Adipocyte (in vitro differentiated cells): Measurements from ENCODE around the gene TMEM191C.
A peak's percentile ranks its signal among the peaks of the same experiment; 100 is the strongest.
"Not testable (repeated sequence)": the region's sequence is repeated elsewhere in the genome, so short reads cannot be mapped to it uniquely, and the experiment has no call there.

Source experiments
- DNase-seq: peaks from one replicate; pipeline ENCODE4 v3.0.0-alpha.2; 2015; ENCODE audit warnings: low read depth
- H3K27me3 ChIP-seq: replicated peaks from 2 replicates; pipeline ENCODE4 v1.7.0; 2013; ENCODE audit warnings: mild to moderate bottlenecking, low read length, moderate library complexity; ENCODE audit not compliant: control insufficient read depth, insufficient read depth
- H3K36me3 ChIP-seq: 2 replicates; pipeline ENCODE4 v1.7.0; 2013; ENCODE audit warnings: low read length, mild to moderate bottlenecking, moderate library complexity; ENCODE audit not compliant: control insufficient read depth, insufficient read depth, severe bottlenecking
- H3K4me1 ChIP-seq: 2 replicates; pipeline ENCODE4 v1.7.0; 2013; ENCODE audit warnings: mild to moderate bottlenecking, low read length, moderate library complexity; ENCODE audit not compliant: control insufficient read depth, insufficient read depth
- H3K4me3 ChIP-seq: 2 replicates; pipeline ENCODE4 v1.7.0; 2013; ENCODE audit warnings: mild to moderate bottlenecking, low read length, moderate library complexity
- H3K9ac ChIP-seq: 2 replicates; pipeline ENCODE4 v1.7.0; 2013; ENCODE audit warnings: mild to moderate bottlenecking, low read length, moderate library complexity
- H3K9me3 ChIP-seq: 2 replicates; pipeline ENCODE4 v1.7.0; 2013; ENCODE audit warnings: mild to moderate bottlenecking, low read length, moderate library complexity; ENCODE audit not compliant: control insufficient read depth

Gene TMEM191C

GRCh38 chr22:21467337-21468193 lies at the start of gene TMEM191C:
TSS of gene TMEM191C (plus strand) at chr22:21467387. CDS start at chr22:21467460, 73 bp downstream.
- not testable (repeated sequence) for H3K36me3 ChIP-seq, H3K27me3 ChIP-seq, DNase-seq, H3K9ac ChIP-seq, H3K4me1 ChIP-seq, H3K9me3 ChIP-seq
- H3K4me3 ChIP-seq, result peak within 1 kb of the TSS; percentile 58

GRCh38 chr22:21417853-21418252 lies 49.3 kb upstream of the TMEM191C start:
- H3K36me3 ChIP-seq, H3K9ac ChIP-seq, H3K4me1 ChIP-seq, DNase-seq, H3K4me3 ChIP-seq, H3K9me3 ChIP-seq, H3K27me3 ChIP-seq: not testable (repeated sequence)

GRCh38 chr22:21418974-21419638 lies 48.1 kb upstream of the TMEM191C start:
- H3K4me3 ChIP-seq, result not testable (repeated sequence)

GRCh38 chr22:21420180-21420763 lies 46.9 kb upstream of the TMEM191C start:
- H3K36me3 ChIP-seq, DNase-seq, H3K27me3 ChIP-seq, H3K4me1 ChIP-seq, H3K9me3 ChIP-seq, H3K9ac ChIP-seq, H3K4me3 ChIP-seq: not testable (repeated sequence)

More at GRCh38 chr22:21418974-21419638, 48.1 kb upstream of the TMEM191C start:
- not testable (repeated sequence) for H3K36me3 ChIP-seq, H3K4me1 ChIP-seq, DNase-seq, H3K9me3 ChIP-seq, H3K27me3 ChIP-seq, H3K9ac ChIP-seq

- not testable (repeated sequence) for H3K27me3 ChIP-seq, H3K4me1 ChIP-seq, H3K9me3 ChIP-seq, H3K9ac ChIP-seq, H3K36me3 ChIP-seq, H3K4me3 ChIP-seq, DNase-seq
Observed at GRCh38 chr22:21424084-21424709, 43.0 kb upstream of the TMEM191C start.

- not testable (repeated sequence) for H3K4me1 ChIP-seq, H3K36me3 ChIP-seq, H3K4me3 ChIP-seq, H3K27me3 ChIP-seq, H3K9me3 ChIP-seq, H3K9ac ChIP-seq, DNase-seq
Observed at GRCh38 chr22:21434378-21435233, 32.6 kb upstream of the TMEM191C start.

GRCh38 chr22:21435998-21436810 lies 31.0 kb upstream of the TMEM191C start:
- not testable (repeated sequence) for H3K9ac ChIP-seq, H3K9me3 ChIP-seq, H3K4me3 ChIP-seq, H3K27me3 ChIP-seq, H3K36me3 ChIP-seq, DNase-seq, H3K4me1 ChIP-seq

GRCh38 chr22:21438013-21438412 lies 29.2 kb upstream of the TMEM191C start:
- not testable (repeated sequence) for H3K9ac ChIP-seq, H3K4me3 ChIP-seq, DNase-seq, H3K9me3 ChIP-seq, H3K27me3 ChIP-seq, H3K36me3 ChIP-seq, H3K4me1 ChIP-seq

- H3K9ac ChIP-seq, H3K4me3 ChIP-seq, H3K27me3 ChIP-seq, H3K36me3 ChIP-seq, H3K4me1 ChIP-seq, H3K9me3 ChIP-seq, DNase-seq: not testable (repeated sequence)
Observed at GRCh38 chr22:21440018-21440636, 27.1 kb upstream of the TMEM191C start.

- not testable (repeated sequence) for H3K4me3 ChIP-seq, H3K27me3 ChIP-seq, H3K36me3 ChIP-seq, DNase-seq, H3K9me3 ChIP-seq, H3K9ac ChIP-seq, H3K4me1 ChIP-seq
Observed at GRCh38 chr22:21440676-21441075, 26.5 kb upstream of the TMEM191C start.
